Activated CD8-positive, alpha-beta memory T cell treated with anti-CD3 and anti-CD28 coated beads, Interleukin-2, amount 50 U/mL, for 1 hour (primary cell): ENCODE measurements around the gene DIP2C.
A peak's percentile ranks its signal among the peaks of the same experiment; 100 is the strongest.
"Not testable (repeated sequence)": the region's sequence is repeated elsewhere in the genome, so short reads cannot be mapped to it uniquely, and the experiment has no call there.

Source experiments
- DNase-seq: peaks from one replicate; pipeline ENCODE4 v3.0.0-alpha.2; 2020; ENCODE audit errors: extremely low read depth

DIP2C gene

GRCh38 chr10:451021-451471 lies 238.4 kb downstream of the DIP2C start:
- DNase-seq = peak; percentile 4

- DNase-seq = no peak
Measured at GRCh38 chr10:450463-450862, 239.0 kb downstream of the DIP2C start.

GRCh38 chr10:449331-449730 lies 240.1 kb downstream of the DIP2C start:
- not testable (repeated sequence) for DNase-seq

GRCh38 chr10:443459-443858 lies 246.0 kb downstream of the DIP2C start:
- no peak for DNase-seq

- DNase-seq = no peak
Measured at GRCh38 chr10:442209-442608, 247.3 kb downstream of the DIP2C start.

- DNase-seq = no peak
Measured at GRCh38 chr10:441659-442058, 247.8 kb downstream of the DIP2C start.

- no peak for DNase-seq
Measured at GRCh38 chr10:440127-440526, 249.3 kb downstream of the DIP2C start.

- DNase-seq = no peak
Measured at GRCh38 chr10:437698-438490, 251.6 kb downstream of the DIP2C start.

GRCh38 chr10:436911-437665 lies 252.4 kb downstream of the DIP2C start:
- no peak for DNase-seq

GRCh38 chr10:436013-436697 lies 253.3 kb downstream of the DIP2C start:
- no peak for DNase-seq

- DNase-seq = no peak
Measured at GRCh38 chr10:435397-435796, 254.1 kb downstream of the DIP2C start.

- DNase-seq = no peak
Measured at GRCh38 chr10:429696-430095, 259.8 kb downstream of the DIP2C start.

- DNase-seq = no peak
Measured at GRCh38 chr10:427761-428519, 261.5 kb downstream of the DIP2C start.

GRCh38 chr10:425365-425764 lies 264.1 kb downstream of the DIP2C start:
- not testable (repeated sequence) for DNase-seq

GRCh38 chr10:424724-425123 lies 264.7 kb downstream of the DIP2C start:
- DNase-seq = not testable (repeated sequence)

GRCh38 chr10:423178-423577 lies 266.3 kb downstream of the DIP2C start:
- DNase-seq = no peak

- DNase-seq = no peak
Measured at GRCh38 chr10:422675-423074, 266.8 kb downstream of the DIP2C start.

GRCh38 chr10:422241-422640 lies 267.2 kb downstream of the DIP2C start:
- no peak for DNase-seq

GRCh38 chr10:421170-421569 lies 268.3 kb downstream of the DIP2C start:
- no peak for DNase-seq

GRCh38 chr10:420154-421121 lies 269.0 kb downstream of the DIP2C start:
- DNase-seq = no peak

- no peak for DNase-seq
Measured at GRCh38 chr10:418894-419293, 270.6 kb downstream of the DIP2C start.
